Osteocyte (in vitro differentiated cells): ENCODE data around the gene TNP1. TPM values are rescaled to one million over a fixed set of nuclear protein-coding genes. Genes with fewer than 3 reads are reported as not detected.

ENCODE experiments used
- DNase-seq: peaks from one replicate; pipeline ENCODE4 v3.0.0; 2021; ENCODE audit warnings: mixed read lengths; ENCODE audit not compliant: unreplicated experiment; ENCODE audit errors: extremely low spot score
- H3K27ac Mint-ChIP-seq: one replicate; pipeline ENCODE4 v1.8.0; 2021; ENCODE audit warnings: mild to moderate bottlenecking, mixed read lengths; ENCODE audit not compliant: unreplicated experiment
- H3K27me3 Mint-ChIP-seq: one replicate; pipeline ENCODE4 v1.8.0; 2021; ENCODE audit warnings: mixed read lengths; ENCODE audit not compliant: unreplicated experiment
- H3K36me3 Mint-ChIP-seq: one replicate; pipeline ENCODE4 v1.8.0; 2021; ENCODE audit warnings: mixed read lengths; ENCODE audit not compliant: unreplicated experiment
- H3K4me1 Mint-ChIP-seq: one replicate; pipeline ENCODE4 v1.8.0; 2021; ENCODE audit warnings: mixed read lengths; ENCODE audit not compliant: unreplicated experiment
- H3K4me3 Mint-ChIP-seq: one replicate; pipeline ENCODE4 v1.8.0; 2021; ENCODE audit warnings: mild to moderate bottlenecking, moderate library complexity, mixed read lengths; ENCODE audit not compliant: unreplicated experiment
- H3K9me3 Mint-ChIP-seq: one replicate; pipeline ENCODE4 v1.8.0; 2021; ENCODE audit warnings: mixed read lengths; ENCODE audit not compliant: unreplicated experiment
- total RNA-seq: library from RNA; stranded (reverse); gene quantifications from 2 replicates; pipeline ENCODE4 v1.2.1, GENCODE V29; 2021
- TF ChIP-seq, protein P1 (sequence below): fragments of 200-600 bp; sonication (generic); IDR thresholded peaks from 2 replicates; pipeline ENCODE4 v1.5.0; 2021; ENCODE audit warnings: antibody characterized with exemption, mild to moderate bottlenecking, moderate library complexity

TNP1 gene
- total RNA-seq, 1 donor from 2014 or later: not detected

DNA sequence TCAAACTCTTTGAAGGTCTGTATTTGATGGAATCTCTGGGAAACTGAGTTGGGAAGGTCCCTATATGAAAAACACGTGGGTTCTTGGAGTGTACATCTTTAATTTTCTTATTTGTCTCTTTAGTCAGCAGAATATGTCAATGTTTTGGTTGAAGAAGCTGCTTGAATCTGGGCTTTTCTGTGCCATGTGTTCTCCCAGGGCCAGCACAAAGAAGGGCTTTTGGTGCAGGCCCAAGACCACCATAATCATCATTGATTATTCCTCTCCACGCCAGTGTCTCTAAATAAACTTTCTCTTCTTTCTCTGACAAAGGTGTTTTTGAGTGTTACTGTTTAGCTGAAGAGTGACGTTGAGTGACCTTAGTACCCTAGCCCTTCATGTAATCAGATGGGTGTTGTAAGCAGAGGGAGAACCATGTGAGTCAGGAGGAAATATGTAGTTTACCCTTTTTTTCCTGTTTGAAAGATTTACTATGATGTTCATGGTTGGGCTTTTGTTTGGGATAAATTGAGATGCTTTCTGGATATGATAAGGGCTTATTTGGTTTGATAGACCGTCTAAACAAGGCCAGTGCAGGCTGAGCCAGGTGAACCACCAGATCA lies 11.6 kb upstream of the TNP1 start:
- no peaks in the 10 kb centered on the region for H3K36me3 Mint-ChIP-seq
- TF ChIP-seq, protein P1, sequence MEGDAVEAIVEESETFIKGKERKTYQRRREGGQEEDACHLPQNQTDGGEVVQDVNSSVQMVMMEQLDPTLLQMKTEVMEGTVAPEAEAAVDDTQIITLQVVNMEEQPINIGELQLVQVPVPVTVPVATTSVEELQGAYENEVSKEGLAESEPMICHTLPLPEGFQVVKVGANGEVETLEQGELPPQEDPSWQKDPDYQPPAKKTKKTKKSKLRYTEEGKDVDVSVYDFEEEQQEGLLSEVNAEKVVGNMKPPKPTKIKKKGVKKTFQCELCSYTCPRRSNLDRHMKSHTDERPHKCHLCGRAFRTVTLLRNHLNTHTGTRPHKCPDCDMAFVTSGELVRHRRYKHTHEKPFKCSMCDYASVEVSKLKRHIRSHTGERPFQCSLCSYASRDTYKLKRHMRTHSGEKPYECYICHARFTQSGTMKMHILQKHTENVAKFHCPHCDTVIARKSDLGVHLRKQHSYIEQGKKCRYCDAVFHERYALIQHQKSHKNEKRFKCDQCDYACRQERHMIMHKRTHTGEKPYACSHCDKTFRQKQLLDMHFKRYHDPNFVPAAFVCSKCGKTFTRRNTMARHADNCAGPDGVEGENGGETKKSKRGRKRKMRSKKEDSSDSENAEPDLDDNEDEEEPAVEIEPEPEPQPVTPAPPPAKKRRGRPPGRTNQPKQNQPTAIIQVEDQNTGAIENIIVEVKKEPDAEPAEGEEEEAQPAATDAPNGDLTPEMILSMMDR: no peak

DNA sequence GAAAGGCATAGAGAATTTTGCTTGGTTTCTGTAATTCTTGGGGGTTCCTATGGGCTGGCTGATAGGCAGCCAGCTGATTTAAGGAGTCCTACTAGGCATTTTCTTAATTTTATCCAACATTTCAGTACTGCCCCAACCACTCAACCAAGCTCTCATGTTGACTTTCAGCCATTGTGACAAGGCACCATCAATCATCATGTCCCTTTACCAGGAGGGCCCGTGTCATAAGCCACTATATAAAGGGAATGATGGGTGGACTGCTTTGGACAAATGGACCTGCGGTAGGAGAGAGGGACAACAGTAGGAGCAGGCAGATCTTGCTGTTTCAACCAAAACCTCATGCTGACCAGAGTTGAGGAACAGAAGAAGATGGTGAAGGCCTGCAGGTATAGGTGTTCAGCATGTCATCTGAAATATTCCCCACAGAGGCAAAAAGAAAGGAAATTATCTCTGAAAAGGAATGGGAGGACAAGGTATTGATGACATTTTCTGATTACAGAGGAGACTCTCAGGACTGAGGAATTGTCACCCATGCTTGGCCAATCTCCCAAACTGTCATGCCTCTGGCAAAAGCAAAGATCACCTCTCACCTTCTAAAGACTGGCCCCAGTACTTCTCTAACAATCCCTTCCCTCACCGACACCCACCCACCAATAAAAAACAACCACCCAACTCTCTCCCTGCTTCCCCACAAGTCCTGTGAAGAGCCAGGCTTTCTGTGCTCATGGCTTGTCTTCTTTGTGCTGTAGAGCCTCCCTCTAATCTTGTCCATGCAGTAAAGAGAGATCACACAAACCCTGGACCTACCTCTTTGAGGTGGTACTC lies 10.9 kb upstream of the TNP1 start:
- no peak overlapping the region for H3K27ac Mint-ChIP-seq
- DNase-seq: no peak
- no peaks in the 10 kb centered on the region for H3K9me3 Mint-ChIP-seq

More for the DNA sequence above, 11.6 kb upstream of the TNP1 start:
- Mint-ChIP-seq H3K9me3 (no peaks in the 10 kb centered on the region), H3K27me3 (no peaks in the 10 kb centered on the region), H3K4me3 (no peak overlapping the region), H3K4me1 (no peaks in the 10 kb centered on the region), H3K27ac (no peak overlapping the region)
- DNase-seq: no peak

GRCh38 chr2:216866515-216867095 lies 6.7 kb upstream of the TNP1 start:
- Mint-ChIP-seq H3K36me3 (no peaks in the 10 kb centered on the region), H3K4me3 (no peak overlapping the region), H3K27ac (no peak overlapping the region), H3K9me3 (no peaks in the 10 kb centered on the region), H3K4me1 (peaks cover 6% of the 10 kb centered on the region), H3K27me3 (peaks cover 4% of the 10 kb centered on the region)
- DNase-seq: no peak
- TF ChIP-seq, protein P1: no peak

More for the DNA sequence above, 10.9 kb upstream of the TNP1 start:
- Mint-ChIP-seq H3K36me3 (no peaks in the 10 kb centered on the region), H3K4me1 (no peaks in the 10 kb centered on the region), H3K4me3 (no peak overlapping the region), H3K27me3 (no peaks in the 10 kb centered on the region)
- TF ChIP-seq, protein P1: no peak

- Mint-ChIP-seq H3K4me1 (peaks cover 6% of the 10 kb centered on the region), H3K27ac (no peak overlapping the region), H3K9me3 (no peaks in the 10 kb centered on the region), H3K36me3 (no peaks in the 10 kb centered on the region), H3K4me3 (no peak overlapping the region), H3K27me3 (peaks cover 5% of the 10 kb centered on the region)
- DNase-seq: no peak
- TF ChIP-seq, protein P1: no peak
Measured at GRCh38 chr2:216865658-216866057, 5.8 kb upstream of the TNP1 start.

GRCh38 chr2:216863946-216864345 lies 4.1 kb upstream of the TNP1 start:
- H3K4me3 Mint-ChIP-seq: no peak overlapping the region
- H3K27ac Mint-ChIP-seq: no peak overlapping the region
- peaks cover 5% of the 10 kb centered on the region for H3K27me3 Mint-ChIP-seq
- no peak for DNase-seq
- H3K4me1 Mint-ChIP-seq: peaks cover 6% of the 10 kb centered on the region
- TF ChIP-seq, protein P1: no peak
- no peaks in the 10 kb centered on the region for H3K9me3 Mint-ChIP-seq
- no peaks in the 10 kb centered on the region for H3K36me3 Mint-ChIP-seq
